Lower lobe of right lung (tissue), 2 donors: ENCODE results near the gene NPIPB2. TPM values are rescaled to one million over a fixed set of nuclear protein-coding genes. Genes with fewer than 3 reads are reported as not detected.
A peak's percentile ranks its signal among the peaks of the same experiment; 100 is the strongest.

Source experiments
- ATAC-seq, 2 donors: fragments of 200-7000 bp; cut with Tn5 transposase; one replicate each; pipeline ENCODE4 v1.9.1; 2020 to 2022; ENCODE audit warnings: mild to moderate bottlenecking in 2 of 2, moderate library complexity in 2 of 2
- DNase-seq: peaks from one replicate; pipeline ENCODE4 v3.0.0-alpha.2; 2020
- H3K27ac ChIP-seq: fragments of 200-600 bp; one replicate; pipeline ENCODE4 v1.8.0; 2022
- H3K27me3 ChIP-seq: fragments of 200-600 bp; one replicate; pipeline ENCODE4 v1.8.0; 2022; ENCODE audit warnings: low read depth
- H3K36me3 ChIP-seq: fragments of 200-600 bp; one replicate; pipeline ENCODE4 v1.8.0; 2022; ENCODE audit warnings: mild to moderate bottlenecking
- H3K4me1 ChIP-seq: fragments of 200-600 bp; one replicate; pipeline ENCODE4 v1.8.0; 2022
- H3K4me3 ChIP-seq: fragments of 200-600 bp; one replicate; pipeline ENCODE4 v1.8.0; 2022; ENCODE audit warnings: mild to moderate bottlenecking
- H3K9me3 ChIP-seq: fragments of 200-600 bp; one replicate; pipeline ENCODE4 v1.8.0; 2022
- CTCF ChIP-seq: fragments of 200-600 bp; IDR thresholded peaks from one replicate; pipeline ENCODE4 v1.8.0; 2022; ENCODE audit warnings: antibody characterized with exemption, mild to moderate bottlenecking
- intact Hi-C: fragments of 100-400 bp; cut with DNase I; formaldehyde crosslinking; loops from one replicate; pipeline ENCODE4 v1.11.0; 2022
- total RNA-seq: library from RNA; stranded (reverse); fragmentation: NEBNext Ultra II Directional; extraction: Animal tissue kit (Norgen Biotek cat#: 25700); gene quantifications from one replicate; pipeline ENCODE4 v1.2.1, GENCODE V29; 2021
- donor health status: DM: no; HTN: yes; CAD: no; lungs with severe emphysema.

NPIPB2 gene
- total RNA-seq, 1 donor from 2014 or later, result 5.6 TPM

GRCh38 chr16:11980136-11980844 lies 38.4 kb upstream of the NPIPB2 start:
- Histone ChIP-seq H3K27ac (no peak overlapping the region), H3K27me3 (no peaks in the 10 kb centered on the region), H3K36me3 (no peaks in the 10 kb centered on the region), H3K9me3 (no peaks in the 10 kb centered on the region), H3K4me1 (peaks cover 23% of the 10 kb centered on the region), H3K4me3 (no peak overlapping the region)
- no peak for TF ChIP-seq CTCF
- no peak for ATAC-seq
- DNase-seq, result no peak
- intact Hi-C loops, result no loop called here

GRCh38 chr16:11979013-11979672 lies 37.3 kb upstream of the NPIPB2 start:
- Histone ChIP-seq H3K4me3 (no peak overlapping the region), H3K4me1 (peaks cover 23% of the 10 kb centered on the region), H3K27ac (no peak overlapping the region), H3K27me3 (no peaks in the 10 kb centered on the region), H3K9me3 (no peaks in the 10 kb centered on the region), H3K36me3 (no peaks in the 10 kb centered on the region)
- no peak for DNase-seq
- no peak for ATAC-seq
- TF ChIP-seq CTCF, result no peak
- intact Hi-C loops, result no loop called here

GRCh38 chr16:11978080-11978479 lies 36.2 kb upstream of the NPIPB2 start:
- no peaks in the 10 kb centered on the region for H3K27me3 ChIP-seq
- intact Hi-C loops, result no loop called here
- H3K27ac ChIP-seq, result no peak overlapping the region
- H3K4me3 ChIP-seq, result peak overlapping the region; percentile 93
- H3K36me3 ChIP-seq, result no peaks in the 10 kb centered on the region
- no peak for DNase-seq
- no peak for TF ChIP-seq CTCF
- no peak for ATAC-seq
- H3K4me1 ChIP-seq, result peaks cover 23% of the 10 kb centered on the region
- H3K9me3 ChIP-seq, result no peaks in the 10 kb centered on the region

- Histone ChIP-seq H3K27ac (peak overlapping the region; percentile 83), H3K4me3 (peak overlapping the region; percentile 93), H3K36me3 (no peaks in the 10 kb centered on the region), H3K9me3 (no peaks in the 10 kb centered on the region), H3K4me1 (peaks cover 23% of the 10 kb centered on the region), H3K27me3 (no peaks in the 10 kb centered on the region)
- DNase-seq, result no peak
- TF ChIP-seq CTCF, result no peak
- peak in 1 of 2 donors; percentile 34 for ATAC-seq
- intact Hi-C loops, result no loop called here
These were observed 35.7 kb upstream of the NPIPB2 start for GRCh38 chr16:11977376-11978041.

GRCh38 chr16:11976850-11977375 lies 35.1 kb upstream of the NPIPB2 start:
- TF ChIP-seq CTCF, result no peak
- Histone ChIP-seq H3K36me3 (no peaks in the 10 kb centered on the region), H3K4me3 (peak overlapping the region; percentile 93), H3K27ac (peak overlapping the region; percentile 83), H3K27me3 (no peaks in the 10 kb centered on the region), H3K9me3 (no peaks in the 10 kb centered on the region), H3K4me1 (peaks cover 23% of the 10 kb centered on the region)
- ATAC-seq, result peak; percentile 5 to 17
- no peak for DNase-seq
- intact Hi-C loops, result no loop called here
